OCI-LY3 (cell line): Measurements from ENCODE around the gene MIDN.

Experiments used
- H2AFZ ChIP-seq: fragments of 200-600, 300-600 bp; shearing (Covaris generic); 2 replicates; pipeline ENCODE4 v1.6.0; 2014; ENCODE audit warnings: antibody characterized with exemption, low read depth, low read length
- H3K27ac ChIP-seq: fragments of 200-600, 300-600 bp; sonication (generic); 2 replicates; pipeline ENCODE4 v1.5.1; 2014; ENCODE audit warnings: mild to moderate bottlenecking, low read length, moderate library complexity, mixed read lengths
- H3K27me3 ChIP-seq: fragments of 200-600, 300-600 bp; sonication (generic); 2 replicates; pipeline ENCODE4 v1.6.1; 2014; ENCODE audit warnings: low read depth, low read length, mixed read lengths
- H3K36me3 ChIP-seq: fragments of 200-600, 300-600 bp; sonication (generic); replicated peaks from 2 replicates; pipeline ENCODE3; 2014; ENCODE audit warnings: low read depth, low read length, mixed read lengths
- H3K4me1 ChIP-seq: fragments of 300-600, 200-600 bp; sonication (generic); 2 replicates; pipeline ENCODE4 v1.6.1; 2014; ENCODE audit warnings: low read length, mixed read lengths
- H3K4me2 ChIP-seq: fragments of 200-600, 300-600 bp; sonication (generic); 2 replicates; pipeline ENCODE4 v1.6.1; 2014; ENCODE audit warnings: low read length, mixed read lengths
- H3K4me3 ChIP-seq: fragments of 300-600, 200-600 bp; sonication (generic); 2 replicates; pipeline ENCODE4 v1.5.1; 2014; ENCODE audit warnings: antibody characterized with exemption, mild to moderate bottlenecking, low read length, moderate library complexity
- H3K79me2 ChIP-seq: fragments of 300-600, 200-600 bp; shearing (Covaris generic); 2 replicates; pipeline ENCODE4 v1.6.1; 2014; ENCODE audit warnings: mild to moderate bottlenecking, low read length, mixed read lengths
- H3K9ac ChIP-seq: fragments of 300-600, 200-600 bp; shearing (Covaris generic); 2 replicates; pipeline ENCODE4 v1.6.0; 2014; ENCODE audit warnings: mild to moderate bottlenecking, low read length, moderate library complexity
- H3K9me3 ChIP-seq: fragments of 200-600, 300-600 bp; shearing (Covaris generic); 2 replicates; pipeline ENCODE4 v1.6.1; 2014; ENCODE audit warnings: low read length, mixed read lengths; ENCODE audit not compliant: insufficient read depth
- H4K20me1 ChIP-seq: fragments of 200-600, 300-600 bp; sonication (generic); 2 replicates; pipeline ENCODE4 v1.6.1; 2016; ENCODE audit warnings: low read length, mixed read lengths; ENCODE audit not compliant: insufficient read depth
- CTCF ChIP-seq: fragments of 200-600, 300-600 bp; sonication (generic); IDR thresholded peaks from 2 replicates; pipeline ENCODE4 v1.5.1; 2014; ENCODE audit warnings: antibody characterized with exemption, low read length, low read depth
- EZH2phosphoT487 ChIP-seq: fragments of 200-600 bp; shearing (Covaris generic); IDR thresholded peaks from 2 replicates; pipeline ENCODE4 v1.6.1; 2018; ENCODE audit warnings: antibody characterized with exemption, mixed run types, low read depth

Gene MIDN

GRCh38 chr19:1290703-1291651 lies 42.6 kb downstream of the MIDN start:
- peaks cover 30% of the 10 kb centered on the region for H3K27me3 ChIP-seq
- no peaks in the 10 kb centered on the region for H3K79me2 ChIP-seq
- peak overlapping the region; percentile 94 for H3K4me2 ChIP-seq
- peak overlapping the region; percentile 44; the same call in 1 of the 2 replicates for H3K9ac ChIP-seq
- no peaks in the 10 kb centered on the region for H3K9me3 ChIP-seq
- H3K4me3 ChIP-seq, result peak overlapping the region; percentile 74
- H3K27ac ChIP-seq, result peak overlapping the region; percentile 17; the same call in 1 of the 2 replicates
- 0 out of 2 replicates have a peak overlapping the region, but pooled peaks have one; percentile 26 for H2AFZ ChIP-seq
- no peak for TF ChIP-seq CTCF
- no peak for TF ChIP-seq EZH2phosphoT487
- no peaks in the 10 kb centered on the region for H3K36me3 ChIP-seq
- peaks cover 37% of the 10 kb centered on the region for H3K4me1 ChIP-seq
- H4K20me1 ChIP-seq, result no peaks in the 10 kb centered on the region

- Histone ChIP-seq H3K4me3 (peak overlapping the region; percentile 74), H3K79me2 (no peaks in the 10 kb centered on the region), H3K36me3 (no peaks in the 10 kb centered on the region), H3K4me2 (peak overlapping the region; percentile 94), H3K4me1 (peaks cover 37% of the 10 kb centered on the region), H3K9ac (peak overlapping the region; percentile 44), H3K27me3 (peaks cover 33% of the 10 kb centered on the region), H3K27ac (peak overlapping the region; percentile 17; the same call in 1 of the 2 replicates), H3K9me3 (no peaks in the 10 kb centered on the region), H2AFZ (peak overlapping the region; percentile 62; the same call in 1 of the 2 replicates), H4K20me1 (no peaks in the 10 kb centered on the region)
- no peak for TF ChIP-seq CTCF
Measured at GRCh38 chr19:1291761-1292418, 43.5 kb downstream of the MIDN start.

GRCh38 chr19:1292419-1293151 lies 44.2 kb downstream of the MIDN start:
- Histone ChIP-seq H3K27me3 (peaks cover 33% of the 10 kb centered on the region), H2AFZ (peak overlapping the region; percentile 62; the same call in 1 of the 2 replicates), H3K4me1 (peaks cover 37% of the 10 kb centered on the region), H4K20me1 (no peaks in the 10 kb centered on the region), H3K36me3 (no peaks in the 10 kb centered on the region), H3K27ac (peak overlapping the region; percentile 7; the same call in 1 of the 2 replicates), H3K9me3 (no peaks in the 10 kb centered on the region), H3K9ac (peak overlapping the region; percentile 44; the same call in 1 of the 2 replicates), H3K4me3 (peak overlapping the region; percentile 74), H3K4me2 (peak overlapping the region; percentile 94), H3K79me2 (no peaks in the 10 kb centered on the region)
- no peak for TF ChIP-seq CTCF
- no peak for TF ChIP-seq EZH2phosphoT487
